HG02938 (cell line): ENCODE results near the gene LSS.
"Not testable (repeated sequence)": the region's sequence is repeated elsewhere in the genome, so short reads cannot be mapped to it uniquely, and the experiment has no call there.

ENCODE experiments used
- ATAC-seq: cut with Tn5 transposase; IDR thresholded peaks from one replicate; pipeline ENCODE4 v1.9.1; 2021; ENCODE audit warnings: mild to moderate bottlenecking, moderate library complexity; ENCODE audit not compliant: unreplicated experiment

The LSS gene

GRCh38 chr21:46154955-46155513 lies 73.5 kb downstream of the LSS start:
- no peak for ATAC-seq

- no peak for ATAC-seq
These were observed 74.2 kb downstream of the LSS start for GRCh38 chr21:46154155-46154954.

- ATAC-seq, result no peak
These were observed 75.1 kb downstream of the LSS start for GRCh38 chr21:46153247-46154154.

GRCh38 chr21:46152927-46153246 lies 75.7 kb downstream of the LSS start:
- ATAC-seq, result no peak

GRCh38 chr21:46151989-46152926 lies 76.3 kb downstream of the LSS start:
- no peak for ATAC-seq

GRCh38 chr21:46151261-46151988 lies 77.1 kb downstream of the LSS start:
- ATAC-seq, result no peak

- no peak for ATAC-seq
These were observed 78.0 kb downstream of the LSS start for GRCh38 chr21:46150491-46151121.

GRCh38 chr21:46150073-46150472 lies 78.5 kb downstream of the LSS start:
- no peak for ATAC-seq

- no peak for ATAC-seq
These were observed 79.2 kb downstream of the LSS start for GRCh38 chr21:46149205-46149901.

- ATAC-seq, result no peak
These were observed 80.5 kb downstream of the LSS start for GRCh38 chr21:46148106-46148505.

GRCh38 chr21:46147429-46147828 lies 81.1 kb downstream of the LSS start:
- not testable (repeated sequence) for ATAC-seq

GRCh38 chr21:46146856-46147255 lies 81.7 kb downstream of the LSS start:
- ATAC-seq, result no peak

GRCh38 chr21:46145840-46146691 lies 82.5 kb downstream of the LSS start:
- no peak for ATAC-seq

GRCh38 chr21:46145159-46145839 lies 83.3 kb downstream of the LSS start:
- no peak for ATAC-seq

GRCh38 chr21:46144464-46145070 lies 84.0 kb downstream of the LSS start:
- no peak for ATAC-seq

- no peak for ATAC-seq
These were observed 85.7 kb downstream of the LSS start for GRCh38 chr21:46142582-46143473.
